HG03469 (cell line): ENCODE measurements around the gene UNC5C.

Experiments used
- ATAC-seq: cut with Tn5 transposase; IDR thresholded peaks from one replicate; pipeline ENCODE4 v1.9.1; 2021; ENCODE audit warnings: mild to moderate bottlenecking, moderate library complexity, moderate number of reproducible peaks; ENCODE audit not compliant: unreplicated experiment

UNC5C gene

DNA sequence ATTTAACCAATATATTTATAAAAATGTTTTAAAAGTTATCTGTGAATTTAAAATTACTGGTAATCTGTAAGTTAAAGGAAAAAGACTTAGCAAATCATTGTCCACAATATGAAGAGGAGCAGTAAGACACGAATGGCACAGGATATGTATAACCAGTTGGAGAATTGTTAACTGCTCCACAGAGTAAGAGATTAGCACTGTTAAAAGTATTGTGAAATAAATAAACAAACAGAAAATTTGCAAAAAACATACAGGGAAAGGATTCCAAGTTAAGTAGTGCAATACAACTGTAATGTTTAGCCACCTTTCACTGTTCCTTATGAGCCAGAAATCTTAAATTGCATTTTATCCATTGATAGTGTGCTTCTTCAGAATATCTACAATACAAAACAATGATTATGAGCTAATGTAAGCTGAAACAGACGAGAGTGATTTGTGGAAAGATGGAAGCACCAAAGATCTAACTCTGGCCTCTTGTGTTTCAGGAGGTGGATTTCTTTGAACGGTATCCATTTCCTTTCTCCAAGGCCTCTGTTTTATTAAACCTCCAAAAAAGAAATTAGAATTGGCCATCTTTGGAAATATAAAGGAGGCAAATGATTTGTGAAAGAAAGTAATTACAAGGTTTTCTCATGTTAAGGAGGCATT is 188.4 kb downstream of the UNC5C start:
- no peak for ATAC-seq

DNA sequence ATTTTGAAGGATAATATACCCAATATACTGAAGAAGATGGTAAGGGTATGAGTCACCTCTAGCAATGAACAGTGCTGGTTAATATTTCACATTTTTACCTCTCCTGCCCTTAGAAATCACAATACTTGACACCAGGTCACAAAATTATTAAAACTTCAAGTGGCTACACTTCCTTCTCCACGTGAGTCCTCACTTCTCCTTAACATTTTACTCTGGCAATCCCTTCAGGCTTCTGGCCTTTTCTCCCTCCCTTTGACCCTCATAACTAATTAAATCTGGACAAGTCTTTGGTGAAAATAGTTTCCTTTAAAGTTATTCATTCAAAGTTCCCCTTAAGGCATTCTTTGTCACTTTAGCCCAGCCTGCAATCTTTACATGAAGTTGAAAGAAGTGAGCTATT is 190.4 kb downstream of the UNC5C start:
- no peak for ATAC-seq

DNA sequence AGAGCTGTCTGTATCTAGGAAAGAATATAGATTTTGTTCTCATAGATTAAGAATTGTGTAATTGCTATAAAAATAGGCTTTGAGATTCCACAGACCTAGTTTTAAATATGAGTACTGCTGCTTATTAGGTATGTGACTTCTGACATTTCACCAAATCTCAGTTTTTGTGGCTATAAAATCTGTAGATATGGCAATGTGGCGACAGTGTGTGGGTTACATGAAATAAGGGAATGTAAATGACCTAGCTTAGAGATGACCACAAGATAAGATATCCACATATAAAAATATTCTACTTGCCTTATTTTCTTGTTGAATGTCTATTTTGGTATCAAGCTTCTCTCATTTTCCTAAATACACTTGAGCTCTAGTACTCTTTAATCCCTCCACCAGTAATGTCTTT is 193.8 kb downstream of the UNC5C start:
- ATAC-seq = no peak

DNA sequence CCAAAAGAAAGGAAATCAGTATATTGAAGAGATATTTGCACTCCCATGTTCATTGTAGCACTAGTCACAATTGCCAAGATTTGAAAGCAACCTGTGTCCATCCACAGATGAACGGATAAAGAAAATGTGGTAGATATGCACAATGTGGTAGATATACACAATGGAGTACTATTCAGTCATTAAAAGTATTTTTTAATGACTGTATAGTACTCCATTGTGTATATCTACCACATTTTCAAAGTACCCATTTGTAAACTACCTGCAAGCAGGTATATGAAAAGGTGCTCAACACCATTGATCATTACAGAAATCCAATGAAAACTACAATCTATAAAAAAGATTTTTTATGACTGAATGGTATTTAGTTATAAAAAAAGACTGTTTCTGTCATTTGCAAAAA is 200.4 kb downstream of the UNC5C start:
- ATAC-seq = no peak

DNA sequence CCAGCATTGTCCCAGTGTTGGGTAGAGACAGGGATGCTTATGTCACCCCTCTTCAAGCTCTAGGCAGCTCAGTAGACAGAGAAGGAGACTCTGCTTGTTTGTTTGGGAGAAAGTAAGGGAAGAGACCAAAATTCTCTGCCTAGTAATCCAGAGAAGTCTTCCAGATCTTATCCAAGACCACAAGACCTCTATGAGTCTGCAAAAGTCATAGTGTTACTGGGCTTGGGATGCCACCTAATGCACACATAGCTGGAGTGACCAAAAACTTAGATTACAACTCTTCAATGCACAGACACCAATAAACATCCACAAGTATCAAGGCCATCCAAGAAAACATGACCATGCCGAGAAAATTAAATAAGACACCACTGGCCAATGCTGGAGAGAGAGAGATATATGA is 205.5 kb downstream of the UNC5C start:
- no peak for ATAC-seq

GRCh38 chr4:95340191-95340590 is 208.6 kb downstream of the UNC5C start:
- ATAC-seq = no peak

DNA sequence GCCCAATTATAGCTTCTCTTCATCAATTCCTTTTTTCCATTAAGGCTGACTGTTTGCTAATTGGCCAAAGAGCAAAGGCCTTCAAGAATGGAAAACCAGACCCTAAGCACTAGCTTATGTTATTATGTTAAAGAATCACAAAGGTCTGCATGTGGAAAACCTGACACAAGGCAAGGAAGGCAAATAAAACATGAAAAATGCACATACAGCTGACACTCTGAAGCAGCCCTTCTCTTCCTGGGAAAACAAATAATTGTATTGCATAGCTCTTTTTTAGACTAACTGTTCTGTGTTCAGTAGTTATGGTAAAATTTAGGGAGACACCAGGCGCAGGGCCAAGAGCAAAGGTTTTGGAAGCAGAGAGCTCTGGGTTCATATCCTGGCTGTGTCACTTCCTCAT is 223.1 kb downstream of the UNC5C start:
- no peak for ATAC-seq

DNA sequence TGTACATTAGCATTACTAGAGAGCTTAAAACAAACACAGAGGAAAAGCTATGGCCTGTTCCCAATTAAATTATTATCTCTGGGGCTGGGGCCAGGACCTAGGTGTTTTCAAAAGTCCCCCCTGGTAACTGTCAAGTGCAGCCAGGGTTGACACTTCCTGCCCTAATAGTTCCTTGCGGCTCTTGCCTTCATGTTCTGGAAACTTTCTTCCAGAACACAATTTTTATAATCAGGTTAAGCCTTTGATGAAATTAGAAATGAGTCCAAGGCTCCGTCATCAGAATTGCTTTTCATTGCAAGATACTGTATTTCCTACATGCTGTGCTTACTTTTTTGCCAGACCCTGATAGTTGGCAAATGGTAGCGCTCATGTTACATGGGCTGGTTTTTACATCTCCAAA is 229.6 kb downstream of the UNC5C start:
- no peak for ATAC-seq

DNA sequence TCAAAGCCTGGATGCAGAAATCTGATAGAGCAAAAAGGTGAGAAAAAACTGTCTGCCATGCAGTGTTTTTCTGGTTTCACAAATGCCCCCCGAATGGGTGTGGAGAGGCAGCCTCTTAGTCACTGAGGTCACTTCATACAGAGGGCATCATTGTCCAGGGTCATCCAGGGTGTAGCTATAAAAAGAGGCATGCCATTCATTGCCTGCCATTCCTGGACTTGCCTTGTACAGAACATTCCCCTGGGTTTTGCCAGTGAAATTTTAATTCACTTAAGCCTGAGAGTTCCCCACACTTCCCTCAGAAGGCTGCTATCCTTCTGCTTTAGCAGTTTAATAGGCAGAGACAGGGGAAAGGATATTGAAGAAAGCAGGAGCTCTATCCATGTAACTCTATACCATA is 230.3 kb downstream of the UNC5C start:
- ATAC-seq = no peak

- ATAC-seq = no peak
These were observed 230.7 kb downstream of the UNC5C start for GRCh38 chr4:95318044-95318443.

DNA sequence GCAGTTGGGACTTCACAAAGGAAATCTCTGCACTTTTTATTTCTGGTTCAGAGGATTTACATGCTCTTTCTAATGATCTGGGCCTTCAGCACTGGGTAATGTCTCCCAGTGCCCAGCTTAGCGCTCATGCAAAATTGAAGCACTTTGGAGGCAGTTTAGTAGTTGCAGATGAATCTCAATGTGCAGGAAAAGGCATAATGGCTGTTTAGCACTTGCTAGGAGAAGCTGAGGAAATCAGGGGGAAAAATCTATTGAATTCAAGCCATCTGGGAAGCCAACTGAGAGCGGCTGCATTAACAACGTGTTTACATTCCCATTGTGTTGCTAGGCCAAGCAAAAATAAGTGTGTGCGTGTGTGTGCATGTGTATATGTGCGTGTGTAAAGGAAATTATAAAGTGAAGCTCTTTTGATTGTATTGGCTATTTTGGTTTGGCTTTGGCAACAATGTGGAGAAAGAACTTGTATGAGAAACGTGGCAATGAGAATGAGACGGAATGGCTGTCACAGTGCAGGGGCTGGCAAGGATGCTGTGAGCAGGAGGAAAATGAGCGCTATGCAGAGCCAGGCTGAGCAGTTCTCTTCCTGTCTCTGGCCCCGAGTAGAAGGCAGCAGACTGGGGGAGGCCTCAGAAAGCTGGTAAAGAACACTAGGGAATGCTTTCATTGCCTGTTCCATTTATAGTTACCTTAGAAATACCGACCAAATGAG is 231.5 kb downstream of the UNC5C start:
- no peak for ATAC-seq

GRCh38 chr4:95314573-95314972 is 234.2 kb downstream of the UNC5C start:
- ATAC-seq = no peak

- no peak for ATAC-seq
These were observed 243.9 kb downstream of the UNC5C start for GRCh38 chr4:95304898-95305297.

DNA sequence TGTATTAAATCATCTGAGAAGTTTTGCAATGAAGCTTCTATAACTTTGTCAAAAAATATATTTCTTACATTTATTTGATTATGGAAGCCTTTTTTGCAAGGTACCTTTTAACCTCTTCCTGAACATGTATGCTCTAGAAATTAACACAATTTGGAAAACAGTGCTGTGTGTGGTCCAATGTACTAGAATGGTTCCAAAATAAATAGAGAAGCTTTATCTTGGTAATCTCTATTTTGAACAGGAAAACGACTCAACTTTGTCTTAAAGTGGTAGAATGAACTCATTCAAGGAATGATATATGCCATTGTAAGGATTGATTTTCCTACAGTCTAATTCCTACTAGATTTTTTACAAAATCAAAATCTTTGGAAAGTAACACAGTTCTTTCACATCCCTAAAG is 248.5 kb downstream of the UNC5C start:
- ATAC-seq = no peak

DNA sequence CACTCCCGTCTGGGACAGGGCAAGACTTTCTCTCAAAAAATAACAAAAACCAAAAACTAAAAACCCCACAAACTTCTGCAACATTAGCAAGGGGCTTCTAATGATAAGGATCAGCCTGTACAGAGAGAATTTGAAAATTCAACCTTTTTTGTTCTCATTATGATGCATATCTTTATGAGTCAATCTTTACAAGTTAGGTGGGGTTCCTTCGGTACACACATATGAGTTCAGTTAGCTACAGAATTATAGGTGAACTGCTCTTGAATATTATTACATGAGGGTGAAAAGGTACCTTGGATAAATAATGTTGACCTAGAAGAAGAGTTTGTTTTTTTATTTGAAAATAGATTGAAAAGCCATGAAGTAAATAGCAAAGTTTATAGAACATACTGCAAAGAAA is 252.7 kb downstream of the UNC5C start:
- ATAC-seq = no peak

DNA sequence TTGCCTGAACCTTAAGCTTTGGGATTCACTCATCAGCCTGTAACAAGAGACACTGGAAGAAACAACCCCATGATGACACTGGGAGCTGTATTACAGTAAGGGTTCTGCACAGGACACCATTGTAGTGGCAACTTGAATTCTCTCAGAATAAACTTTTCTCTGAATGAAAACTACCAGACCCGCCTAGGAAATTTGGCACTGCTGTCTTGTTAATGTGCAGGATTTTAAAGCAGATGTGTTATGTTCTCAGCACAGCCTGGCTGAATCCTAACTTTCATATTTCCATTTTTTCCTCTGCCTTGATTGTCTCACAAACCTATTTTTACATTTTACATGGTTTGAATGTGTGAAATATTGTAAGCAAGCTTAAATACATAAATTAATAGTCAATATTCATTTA is 253.6 kb downstream of the UNC5C start:
- no peak for ATAC-seq

GRCh38 chr4:95294321-95294720 is 254.5 kb downstream of the UNC5C start:
- ATAC-seq = no peak

DNA sequence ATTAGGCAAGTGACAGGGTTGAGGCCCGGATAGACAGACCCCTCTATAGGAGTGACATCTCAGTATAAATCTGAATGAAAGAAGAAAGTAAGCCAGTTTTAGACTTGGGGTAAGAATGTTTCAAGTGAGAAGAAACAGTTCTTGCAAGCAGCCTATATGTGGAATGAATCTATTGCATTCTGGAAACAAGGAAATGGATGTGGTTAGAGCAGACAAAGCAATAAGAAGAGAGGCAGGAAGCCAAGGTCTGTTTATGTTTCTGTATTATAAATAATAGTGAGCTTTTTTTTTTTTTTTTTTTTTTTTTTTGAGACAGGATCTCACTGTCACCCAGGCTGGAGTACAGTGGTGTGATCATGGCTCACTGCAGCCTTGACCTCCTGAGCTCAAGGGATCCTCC is 255.8 kb downstream of the UNC5C start:
- no peak for ATAC-seq

DNA sequence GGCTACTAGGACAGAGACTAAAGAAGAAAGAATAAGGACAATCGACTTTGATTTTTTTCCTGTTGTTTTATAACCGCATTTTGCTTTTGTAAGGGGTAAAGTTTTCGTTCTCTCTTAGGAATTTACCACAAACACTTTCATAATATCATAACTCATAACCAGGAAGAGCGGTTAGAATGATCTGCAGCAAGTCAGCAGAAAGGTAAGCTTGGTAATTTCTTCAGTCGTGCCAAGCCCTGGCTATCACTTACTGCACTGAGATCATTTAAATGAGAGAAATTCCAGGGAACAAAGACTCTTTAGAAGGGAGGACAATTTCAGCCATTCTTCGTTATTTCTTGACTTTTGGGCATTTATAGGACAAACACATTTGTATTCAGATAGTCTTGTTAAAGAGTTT is 258.1 kb downstream of the UNC5C start:
- ATAC-seq = no peak

GRCh38 chr4:95289028-95289634 is 259.6 kb downstream of the UNC5C start:
- ATAC-seq = no peak

- ATAC-seq = no peak
These were observed 260.2 kb downstream of the UNC5C start for GRCh38 chr4:95288552-95288951.

DNA sequence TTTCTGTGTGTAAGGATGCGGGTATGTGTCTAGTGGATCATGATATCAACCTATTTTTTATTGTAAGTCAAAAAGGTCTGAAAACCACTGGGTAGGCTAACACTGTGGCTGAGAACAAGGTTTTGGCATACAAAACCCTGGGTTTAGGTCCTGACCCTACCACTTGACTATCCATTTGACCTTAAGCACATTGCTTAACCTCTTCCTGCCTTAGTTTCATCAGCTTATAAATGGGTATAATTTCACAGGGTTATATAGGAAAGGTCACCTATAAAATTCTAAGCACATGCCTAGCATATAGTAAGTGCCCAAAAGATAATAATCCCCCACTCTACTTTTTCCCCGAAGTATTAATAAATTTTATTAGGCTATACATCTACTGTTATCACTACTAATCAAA is 263.0 kb downstream of the UNC5C start:
- no peak for ATAC-seq
